Uterus (tissue), 2 donors: ENCODE data around the gene FASTKD2.

Experiments used
- POLR2A ChIP-seq, 2 donors: fragments of 450-650 bp; IDR thresholded peaks; one replicate each; pipeline ENCODE4 v1.6.1; 2016; ENCODE audit warnings: antibody characterized with exemption in 2 of 2, mild to moderate bottlenecking in 1 of 2, moderate library complexity in 1 of 2
- TF ChIP-seq, protein P1 (sequence below), 4 experiments: fragments of 200-600 bp in 2 of 4; fragments of 450-650 bp in 2 of 4; sonication (generic) in 2 of 4; IDR thresholded peaks; one replicate each; pipeline ENCODE4 v1.5.1; 2016 to 2019; ENCODE audit warnings: antibody characterized with exemption in 4 of 4, mild to moderate bottlenecking in 2 of 4, moderate library complexity in 1 of 4

DNA sequence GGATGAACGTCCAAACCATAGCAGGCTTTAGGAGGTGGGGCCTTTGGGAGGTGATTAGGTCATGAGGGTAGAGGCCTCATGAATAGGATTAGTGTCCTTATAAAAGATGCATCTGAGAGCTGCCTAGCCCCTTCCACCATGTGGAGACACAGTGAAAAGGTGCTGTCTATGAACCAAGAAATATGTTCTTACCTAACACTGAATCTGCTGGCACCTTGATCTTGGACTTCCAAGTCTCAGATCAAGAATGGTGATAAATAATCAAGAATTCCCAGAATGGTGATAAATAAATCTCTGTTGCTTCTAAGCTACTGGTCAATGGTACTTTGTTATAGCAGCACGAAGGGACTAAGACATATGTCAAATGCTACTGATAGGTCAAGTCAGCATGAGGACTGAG is 32.1 kb upstream of the FASTKD2 start:
- TF ChIP-seq, protein P1, sequence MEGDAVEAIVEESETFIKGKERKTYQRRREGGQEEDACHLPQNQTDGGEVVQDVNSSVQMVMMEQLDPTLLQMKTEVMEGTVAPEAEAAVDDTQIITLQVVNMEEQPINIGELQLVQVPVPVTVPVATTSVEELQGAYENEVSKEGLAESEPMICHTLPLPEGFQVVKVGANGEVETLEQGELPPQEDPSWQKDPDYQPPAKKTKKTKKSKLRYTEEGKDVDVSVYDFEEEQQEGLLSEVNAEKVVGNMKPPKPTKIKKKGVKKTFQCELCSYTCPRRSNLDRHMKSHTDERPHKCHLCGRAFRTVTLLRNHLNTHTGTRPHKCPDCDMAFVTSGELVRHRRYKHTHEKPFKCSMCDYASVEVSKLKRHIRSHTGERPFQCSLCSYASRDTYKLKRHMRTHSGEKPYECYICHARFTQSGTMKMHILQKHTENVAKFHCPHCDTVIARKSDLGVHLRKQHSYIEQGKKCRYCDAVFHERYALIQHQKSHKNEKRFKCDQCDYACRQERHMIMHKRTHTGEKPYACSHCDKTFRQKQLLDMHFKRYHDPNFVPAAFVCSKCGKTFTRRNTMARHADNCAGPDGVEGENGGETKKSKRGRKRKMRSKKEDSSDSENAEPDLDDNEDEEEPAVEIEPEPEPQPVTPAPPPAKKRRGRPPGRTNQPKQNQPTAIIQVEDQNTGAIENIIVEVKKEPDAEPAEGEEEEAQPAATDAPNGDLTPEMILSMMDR (IDR thresholded peaks at IDR 0.05), result no peak
- no peak for TF ChIP-seq POLR2A (IDR thresholded peaks at IDR 0.05)
